OCI-LY7 (cell line): Measurements from ENCODE around the gene NMB. TPM values are rescaled to one million over a fixed set of nuclear protein-coding genes. Genes with fewer than 3 reads are reported as not detected.

Experiments used
- BruUV-seq: library from RNA; stranded (reverse); fragments of 400-500 nt; replicated peaks from 2 replicates; lab custom pipeline; 2021; lab: Mats Ljungman, UMichigan
- CTCF ChIA-PET: fragments of 300-600 bp; sonication (Branson Sonifier 250); formaldehyde crosslinking; loops from one replicate; lab custom pipeline; 2022; ENCODE audit warnings: antibody characterized with exemption; ENCODE audit not compliant: unreplicated experiment; lab: Charles Lee
- POLR2A ChIA-PET: fragments of 300-600 bp; sonication (Branson Sonifier 250); formaldehyde crosslinking; loops from one replicate; lab custom pipeline; 2022; ENCODE audit warnings: antibody characterized with exemption; lab: Charles Lee
- DNase-seq: peaks from one replicate; pipeline ENCODE4 v3.0.0-alpha.2; 2015; ENCODE audit warnings: low spot score
- H2AFZ ChIP-seq: fragments of 200-600 bp; sonication (generic), shearing (Covaris generic); 2 replicates; pipeline ENCODE4 v1.6.1; 2014; ENCODE audit warnings: mild to moderate bottlenecking, antibody characterized with exemption, low read length, moderate library complexity
- H3K27ac ChIP-seq: fragments of 200-600 bp; sonication (generic); 2 replicates; pipeline ENCODE4 v1.5.1; 2014; ENCODE audit warnings: mixed run types, low read depth, mild to moderate bottlenecking, moderate library complexity, low read length, inconsistent platforms; ENCODE audit not compliant: poor library complexity, severe bottlenecking
- H3K36me3 ChIP-seq: fragments of 200-600 bp; sonication (generic); 2 replicates; pipeline ENCODE4 v1.6.1; 2014; ENCODE audit warnings: mild to moderate bottlenecking, antibody characterized with exemption, low read length, moderate library complexity, mixed read lengths; ENCODE audit not compliant: insufficient read depth
- H3K4me1 ChIP-seq: fragments of 200-600 bp; sonication (generic); 2 replicates; pipeline ENCODE4 v1.5.1; 2014; ENCODE audit warnings: mild to moderate bottlenecking, low read length; ENCODE audit not compliant: insufficient read depth, poor library complexity, severe bottlenecking
- H3K4me2 ChIP-seq: fragments of 200-600 bp; sonication (generic); 2 replicates; pipeline ENCODE4 v1.6.1; 2014; ENCODE audit warnings: mild to moderate bottlenecking, low read length
- H3K4me3 ChIP-seq: fragments of 200-600 bp; sonication (generic); 2 replicates; pipeline ENCODE4 v1.5.1; 2014; ENCODE audit warnings: mild to moderate bottlenecking, low read depth, low read length; ENCODE audit not compliant: poor library complexity, severe bottlenecking
- H3K79me2 ChIP-seq: fragments of 200-600 bp; sonication (generic); 2 replicates; pipeline ENCODE4 v1.6.1; 2016; ENCODE audit warnings: low read depth, mild to moderate bottlenecking, low read length, moderate library complexity, mixed read lengths; ENCODE audit not compliant: insufficient read depth
- H3K9me2 ChIP-seq: fragments of 200-600 bp; sonication (generic); 2 replicates; pipeline ENCODE4 v1.6.1; 2016; ENCODE audit warnings: mild to moderate bottlenecking, low read length, mixed read lengths; ENCODE audit not compliant: insufficient read depth
- H3K9me3 ChIP-seq: fragments of 200-600 bp; sonication (generic); 2 replicates; pipeline ENCODE4 v1.6.1; 2014; ENCODE audit warnings: mild to moderate bottlenecking, mixed run types, low read length, mixed read lengths
- H4K20me1 ChIP-seq: fragments of 200-600 bp; sonication (generic); 2 replicates; pipeline ENCODE4 v1.6.1; 2014; ENCODE audit warnings: mild to moderate bottlenecking, antibody characterized with exemption, low read length, moderate library complexity, mixed read lengths; ENCODE audit not compliant: insufficient read depth
- CTCF ChIP-seq: fragments of 200-600 bp; sonication (generic); conservative IDR thresholded peaks from 2 replicates; pipeline ENCODE4 v1.5.1; 2014; ENCODE audit warnings: mild to moderate bottlenecking, antibody characterized with exemption, low read length, moderate library complexity, mixed read lengths
- EZH2phosphoT487 ChIP-seq: fragments of 200-600 bp; sonication (generic); IDR thresholded peaks from 2 replicates; pipeline ENCODE4 v1.6.1; 2018; ENCODE audit warnings: low read depth, borderline replicate concordance, mild to moderate bottlenecking, mixed run types, antibody characterized with exemption, low read length, moderate library complexity, mixed read lengths
- intact Hi-C: fragments of 100-400 bp; cut with micrococcal nuclease; formaldehyde crosslinking; loops from one replicate; pipeline ENCODE4 v1.10.0; 2022; ENCODE audit not compliant: unreplicated experiment
- total RNA-seq, 2 experiments: library from RNA; depleted of rRNA in 1 of 2; stranded (reverse); fragments of >200 nt in 1 of 2; shearing (Covaris generic) in 1 of 2; gene quantifications; 2 replicates each; pipeline ENCODE4 v1.2.3, GENCODE V29; 2014 to 2022

NMB gene
- total RNA-seq, 2 experiments from 2014 or later = 8.7 to 10.3 TPM

GRCh38 chr15:84658788-84659411 is 901 bp upstream of the NMB start:
- Histone ChIP-seq H3K4me3 (peak overlapping the region; percentile 68), H3K4me1 (peaks cover 40% of the 10 kb centered on the region), H4K20me1 (no peaks in the 10 kb centered on the region), H3K79me2 (no peaks in the 10 kb centered on the region), H3K4me2 (peak overlapping the region; percentile 83), H3K9me3 (no peaks in the 10 kb centered on the region), H3K9me2 (no peaks in the 10 kb centered on the region), H3K36me3 (no peaks in the 10 kb centered on the region), H3K27ac (peak overlapping the region; percentile 60), H2AFZ (peak overlapping the region; percentile 89)
- ChIA-PET CTCF (interaction anchor here (1.0 to 1.2 kb wide), 2 partner anchors 57 to 73 kb away, joined by 3 to 4 read pairs; partner anchors contain the start of gene SEC11A), POLR2A (interaction anchor here (0.7 to 1.2 kb wide), 9 partner anchors 11 to 266 kb away, joined by 3 to 9 read pairs (median 3); no protein-coding TSS in a partner anchor)
- intact Hi-C loops = loop anchor here (1.0 to 2.0 kb wide), 4 partner anchors 70 to 269 kb away; partner anchors contain the start of gene ZNF592
- TF ChIP-seq EZH2phosphoT487 = no peak
- TF ChIP-seq CTCF = no peak
- peak; percentile 29 for DNase-seq
- no TSS peak for BruUV-seq

GRCh38 chr15:84657748-84658079 is 285 bp downstream of the NMB start:
- H3K27ac ChIP-seq = peak overlapping the region; percentile 60
- H3K4me2 ChIP-seq = peak overlapping the region; percentile 83
- CTCF ChIA-PET = no interaction called here
- H3K9me3 ChIP-seq = no peaks in the 10 kb centered on the region
- no peak for DNase-seq
- TF ChIP-seq EZH2phosphoT487 (no peak), CTCF (no peak)
- intact Hi-C loops = loop anchor here (1.0 to 2.0 kb wide), 4 partner anchors 69 to 271 kb away; partner anchors contain the start of gene ZNF592
- POLR2A ChIA-PET = interaction anchor here (1.2 kb wide), 1 partner anchor 38 kb away, joined by 3 read pairs; no protein-coding TSS in a partner anchor
- no peaks in the 10 kb centered on the region for H4K20me1 ChIP-seq
- H2AFZ ChIP-seq = peak overlapping the region; percentile 89; the same call in 1 of the 2 replicates
- H3K36me3 ChIP-seq = peaks cover 2% of the 10 kb centered on the region; the same call in 1 of the 2 replicates
- no TSS peak for BruUV-seq
- H3K4me3 ChIP-seq = peak overlapping the region; percentile 68
- H3K79me2 ChIP-seq = peaks cover 10% of the 10 kb centered on the region; the same call in 1 of the 2 replicates
- peaks cover 48% of the 10 kb centered on the region for H3K4me1 ChIP-seq
- no peaks in the 10 kb centered on the region for H3K9me2 ChIP-seq

- peaks cover 50% of the 10 kb centered on the region for H3K4me1 ChIP-seq
- H3K36me3 ChIP-seq = peaks cover 9% of the 10 kb centered on the region
- no peaks in the 10 kb centered on the region for H3K9me3 ChIP-seq
- H2AFZ ChIP-seq = no peak overlapping the region
- H3K9me2 ChIP-seq = no peaks in the 10 kb centered on the region
- intact Hi-C loops = no loop called here
- no peak for DNase-seq
- ChIA-PET CTCF (no interaction called here), POLR2A (interaction anchor here (0.7 to 1.9 kb wide), 3 partner anchors 58 to 208 kb away, joined by 3 to 4 read pairs (median 3); no protein-coding TSS in a partner anchor)
- H3K4me2 ChIP-seq = peak overlapping the region; percentile 83; the same call in 1 of the 2 replicates
- no peaks in the 10 kb centered on the region for H4K20me1 ChIP-seq
- TF ChIP-seq CTCF (no peak), EZH2phosphoT487 (no peak)
- H3K4me3 ChIP-seq = no peak overlapping the region
- no TSS peak for BruUV-seq
- peaks cover 16% of the 10 kb centered on the region; the same call in 1 of the 2 replicates for H3K79me2 ChIP-seq
- no peak overlapping the region for H3K27ac ChIP-seq
These were observed 1.0 kb downstream of the NMB start for GRCh38 chr15:84656972-84657371.
